Measurements from ENCODE around the gene RRP7A.
"Not testable (repeated sequence)": the region's sequence is repeated elsewhere in the genome, so short reads cannot be mapped to it uniquely, and the experiment has no call there.

The RRP7A gene

DNA sequence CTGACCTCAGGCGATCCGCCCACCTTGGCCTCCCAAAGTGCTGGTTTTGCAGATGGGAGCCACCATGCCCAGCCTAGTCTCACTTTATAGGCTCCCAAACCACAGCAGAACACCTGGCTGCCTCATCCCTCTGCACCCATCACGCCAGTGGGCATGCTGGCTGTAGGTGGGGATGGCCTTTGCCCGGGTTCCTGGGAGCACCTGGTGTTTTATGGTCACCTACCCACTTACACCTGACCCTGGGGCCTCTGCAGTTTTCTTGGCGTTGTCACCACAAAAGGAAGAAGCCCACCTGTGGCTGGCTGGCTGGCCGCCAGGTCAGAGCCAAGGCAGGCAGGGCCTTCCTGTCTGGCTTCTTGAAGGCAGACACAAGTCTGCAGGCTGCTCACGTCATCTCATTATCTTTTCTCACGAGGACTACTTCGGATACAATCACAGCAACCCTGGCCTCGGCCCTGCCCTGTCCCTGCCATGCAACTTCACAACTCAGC, 8.2 kb downstream of the RRP7A start:
- no peaks in the 10 kb centered on the region for H3K27me3 ChIP-seq (ENCODE audit: control insufficient read depth, insufficient read depth, low read length)
- H3K4me3 ChIP-seq (ENCODE audit: low read depth, low read length) = no peak overlapping the region
- H3K9me3 ChIP-seq (ENCODE audit: control insufficient read depth, insufficient read depth, low read length) = no peaks in the 10 kb centered on the region
- H3K9ac ChIP-seq (ENCODE audit: low read depth, low read length) = no peak overlapping the region
- peaks cover 35% of the 10 kb centered on the region for H3K36me3 ChIP-seq (ENCODE audit: control insufficient read depth, insufficient read depth, low read length)
- peaks cover 3% of the 10 kb centered on the region for H3K4me1 ChIP-seq (ENCODE audit: control insufficient read depth, insufficient read depth, low read length)

GRCh38 chr22:42509548-42509947, 10.0 kb downstream of the RRP7A start:
- Histone ChIP-seq H3K4me3 (ENCODE audit: low read depth, low read length) (no peak overlapping the region), H3K27me3 (ENCODE audit: control insufficient read depth, insufficient read depth, low read length) (no peaks in the 10 kb centered on the region), H3K9me3 (ENCODE audit: control insufficient read depth, insufficient read depth, low read length) (no peaks in the 10 kb centered on the region), H3K36me3 (ENCODE audit: control insufficient read depth, insufficient read depth, low read length) (peaks cover 21% of the 10 kb centered on the region), H3K9ac (ENCODE audit: low read depth, low read length) (no peak overlapping the region), H3K4me1 (ENCODE audit: control insufficient read depth, insufficient read depth, low read length) (peaks cover 3% of the 10 kb centered on the region)

GRCh38 chr22:42508975-42509364, 10.6 kb downstream of the RRP7A start:
- not testable (repeated sequence) for H3K9me3 ChIP-seq (ENCODE audit: control insufficient read depth, insufficient read depth, low read length); H3K4me1 ChIP-seq (ENCODE audit: control insufficient read depth, insufficient read depth, low read length); H3K9ac ChIP-seq (ENCODE audit: low read depth, low read length); H3K4me3 ChIP-seq (ENCODE audit: low read depth, low read length); H3K27me3 ChIP-seq (ENCODE audit: control insufficient read depth, insufficient read depth, low read length)
- peaks cover 17% of the 10 kb centered on the region for H3K36me3 ChIP-seq (ENCODE audit: control insufficient read depth, insufficient read depth, low read length)

DNA sequence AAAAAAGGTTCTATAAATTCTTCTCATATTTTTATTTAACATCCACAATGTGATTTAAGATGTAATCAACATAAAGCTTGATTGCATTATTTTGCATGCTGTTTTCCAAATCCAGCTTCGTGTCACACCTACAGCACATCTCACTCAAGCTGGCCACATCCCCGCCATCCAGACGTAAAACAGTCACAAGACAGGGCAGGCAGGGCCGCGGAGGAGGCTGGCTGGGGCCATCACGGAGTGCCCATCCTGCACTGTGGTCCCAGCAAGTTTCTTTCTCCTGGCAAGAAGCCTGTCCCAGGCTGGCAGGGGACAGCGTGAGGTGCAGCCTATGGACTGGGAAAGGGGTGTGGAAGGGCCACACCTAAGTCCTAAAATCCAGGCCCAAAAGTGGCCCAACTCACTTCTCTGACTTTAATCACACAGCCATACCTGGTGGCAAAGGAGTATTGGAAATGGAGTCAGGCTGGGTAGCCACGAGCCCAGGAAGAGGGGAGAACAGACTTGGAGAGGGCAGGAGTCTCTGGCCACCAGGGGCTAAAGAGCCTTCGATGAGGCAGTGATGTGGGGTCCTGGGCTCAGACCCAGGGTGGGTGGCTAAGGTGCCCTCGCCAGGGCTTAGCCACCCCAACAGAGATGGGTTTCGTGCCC, 11.1 kb downstream of the RRP7A start:
- not testable (repeated sequence) for H3K9me3 ChIP-seq (ENCODE audit: control insufficient read depth, insufficient read depth, low read length); H3K9ac ChIP-seq (ENCODE audit: low read depth, low read length); H3K4me3 ChIP-seq (ENCODE audit: low read depth, low read length); H3K27me3 ChIP-seq (ENCODE audit: control insufficient read depth, insufficient read depth, low read length); H3K4me1 ChIP-seq (ENCODE audit: control insufficient read depth, insufficient read depth, low read length)
- H3K36me3 ChIP-seq (ENCODE audit: control insufficient read depth, insufficient read depth, low read length) = peaks cover 12% of the 10 kb centered on the region

DNA sequence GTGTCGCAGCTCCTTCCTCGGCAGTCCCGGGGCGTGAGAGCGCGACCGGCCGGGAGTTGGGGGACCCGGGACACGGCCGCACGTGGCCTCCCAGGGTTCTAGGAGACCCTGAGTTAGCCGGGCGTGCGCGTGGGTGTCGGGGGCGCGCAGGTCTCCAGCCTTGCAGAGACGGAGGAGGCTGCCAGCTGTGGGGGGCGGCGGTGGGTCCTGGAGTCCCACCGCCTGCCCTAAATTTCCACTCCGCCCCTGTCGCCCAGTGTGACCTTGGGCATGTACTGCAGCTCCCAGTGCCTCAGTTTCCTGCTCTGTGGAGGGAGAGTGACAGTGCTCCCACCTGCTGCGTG, 18.8 kb downstream of the RRP7A start:
- H3K4me3 ChIP-seq (ENCODE audit: low read depth, low read length) = peak overlapping the region; percentile 58
- H3K27me3 ChIP-seq (ENCODE audit: control insufficient read depth, insufficient read depth, low read length) = no peaks in the 10 kb centered on the region

DNA sequence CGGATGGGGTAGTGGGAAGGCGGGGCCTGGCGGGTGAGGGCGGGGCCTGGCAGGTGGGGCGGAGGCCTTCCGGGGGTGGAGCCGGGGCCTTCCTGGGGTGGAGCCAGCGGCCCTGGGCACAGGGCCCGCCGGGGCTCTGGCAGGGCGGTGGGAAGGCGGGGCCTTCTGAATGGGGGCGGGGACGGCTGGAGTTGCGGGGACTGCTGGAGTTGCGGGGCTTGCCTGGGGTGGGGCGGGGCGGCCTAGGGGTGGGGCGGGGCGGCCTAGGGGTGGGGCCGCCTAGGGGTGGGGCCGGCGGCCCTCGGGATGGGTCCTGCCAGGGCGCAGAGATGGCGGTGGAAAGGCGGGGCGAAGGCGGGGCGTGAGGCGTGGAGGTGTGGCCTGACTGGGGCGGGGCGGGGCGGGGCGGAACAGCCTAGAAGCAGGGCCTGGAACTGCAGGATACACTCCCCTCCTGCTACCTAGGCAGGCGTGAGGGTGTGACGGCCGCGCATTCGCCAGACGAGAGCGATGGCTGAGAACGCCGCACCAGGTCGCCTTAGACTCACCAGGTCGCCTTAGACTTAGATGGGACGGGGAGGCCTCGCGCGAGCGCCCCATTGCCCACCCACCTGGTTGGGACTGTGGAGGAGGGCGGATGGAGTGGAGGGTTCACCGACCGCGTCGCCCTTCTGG, 19.3 kb downstream of the RRP7A start:
- H3K27me3 ChIP-seq (ENCODE audit: control insufficient read depth, insufficient read depth, low read length) = no peaks in the 10 kb centered on the region
- H3K36me3 ChIP-seq (ENCODE audit: control insufficient read depth, insufficient read depth, low read length) = no peaks in the 10 kb centered on the region

More for the DNA sequence above, 18.8 kb downstream of the RRP7A start:
- no peaks in the 10 kb centered on the region for H3K4me1 ChIP-seq (ENCODE audit: control insufficient read depth, insufficient read depth, low read length)
- no peaks in the 10 kb centered on the region for H3K36me3 ChIP-seq (ENCODE audit: control insufficient read depth, insufficient read depth, low read length)
- no peaks in the 10 kb centered on the region for H3K9me3 ChIP-seq (ENCODE audit: control insufficient read depth, insufficient read depth, low read length)
- no peak overlapping the region for H3K9ac ChIP-seq (ENCODE audit: low read depth, low read length)

DNA sequence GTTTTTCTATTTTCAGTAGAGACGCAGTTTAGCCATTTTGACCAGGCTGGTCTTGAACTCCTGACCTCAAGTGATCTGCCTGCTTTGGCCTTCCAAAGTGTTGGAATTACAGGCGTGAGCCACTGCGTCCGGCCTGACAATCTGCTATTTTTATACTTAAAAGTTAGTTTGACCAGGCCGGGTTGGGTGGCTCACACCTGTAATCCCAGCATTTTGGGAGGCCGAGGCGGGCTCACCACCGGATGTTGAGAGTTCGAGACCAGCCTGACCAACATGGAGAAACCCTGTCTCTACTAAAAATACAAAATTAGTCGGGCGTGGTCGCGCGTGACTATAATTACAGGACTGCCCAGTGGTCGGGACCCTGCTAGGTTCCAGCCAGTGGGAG, 19.8 kb downstream of the RRP7A start:
- not testable (repeated sequence) for H3K36me3 ChIP-seq (ENCODE audit: control insufficient read depth, insufficient read depth, low read length); H3K9me3 ChIP-seq (ENCODE audit: control insufficient read depth, insufficient read depth, low read length); H3K27me3 ChIP-seq (ENCODE audit: control insufficient read depth, insufficient read depth, low read length); H3K9ac ChIP-seq (ENCODE audit: low read depth, low read length); H3K4me1 ChIP-seq (ENCODE audit: control insufficient read depth, insufficient read depth, low read length); H3K4me3 ChIP-seq (ENCODE audit: low read depth, low read length)

More for the DNA sequence above, 19.3 kb downstream of the RRP7A start:
- Histone ChIP-seq H3K4me3 (ENCODE audit: low read depth, low read length) (peak overlapping the region; percentile 58), H3K4me1 (ENCODE audit: control insufficient read depth, insufficient read depth, low read length) (no peaks in the 10 kb centered on the region), H3K9ac (ENCODE audit: low read depth, low read length) (no peak overlapping the region), H3K9me3 (ENCODE audit: control insufficient read depth, insufficient read depth, low read length) (no peaks in the 10 kb centered on the region)

DNA sequence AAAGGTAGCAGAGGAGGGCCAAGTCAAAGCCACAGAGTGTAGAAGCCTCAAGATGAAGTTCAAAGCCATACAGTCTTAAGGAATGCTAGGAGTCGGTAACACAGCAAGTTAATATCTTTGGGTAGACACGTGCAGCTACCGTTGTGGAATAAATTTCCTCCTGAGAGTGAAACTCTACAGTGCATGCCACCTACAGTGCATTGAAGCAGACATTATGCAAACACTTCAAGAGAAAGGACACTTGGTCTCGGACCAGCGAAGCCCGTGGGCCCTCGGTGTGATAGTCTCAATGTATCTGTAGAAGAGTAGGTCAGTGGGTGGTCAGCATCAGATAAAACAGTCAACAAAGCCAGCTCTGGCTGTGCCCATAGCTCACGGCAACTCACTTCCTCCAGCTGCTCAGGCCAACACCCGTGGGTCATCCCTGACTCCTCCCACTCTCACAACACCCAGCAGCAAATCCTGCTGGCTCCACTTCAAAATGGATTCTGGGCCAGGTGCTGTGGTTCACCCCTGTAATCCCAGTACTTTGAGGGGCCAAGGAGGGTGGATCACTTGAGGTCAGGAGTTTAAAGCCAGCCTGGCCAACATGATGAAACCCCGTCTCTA, 24.0 kb downstream of the RRP7A start:
- H3K4me3 ChIP-seq (ENCODE audit: low read depth, low read length); H3K36me3 ChIP-seq (ENCODE audit: control insufficient read depth, insufficient read depth, low read length); H3K4me1 ChIP-seq (ENCODE audit: control insufficient read depth, insufficient read depth, low read length); H3K9ac ChIP-seq (ENCODE audit: low read depth, low read length); H3K27me3 ChIP-seq (ENCODE audit: control insufficient read depth, insufficient read depth, low read length); H3K9me3 ChIP-seq (ENCODE audit: control insufficient read depth, insufficient read depth, low read length): not testable (repeated sequence)

DNA sequence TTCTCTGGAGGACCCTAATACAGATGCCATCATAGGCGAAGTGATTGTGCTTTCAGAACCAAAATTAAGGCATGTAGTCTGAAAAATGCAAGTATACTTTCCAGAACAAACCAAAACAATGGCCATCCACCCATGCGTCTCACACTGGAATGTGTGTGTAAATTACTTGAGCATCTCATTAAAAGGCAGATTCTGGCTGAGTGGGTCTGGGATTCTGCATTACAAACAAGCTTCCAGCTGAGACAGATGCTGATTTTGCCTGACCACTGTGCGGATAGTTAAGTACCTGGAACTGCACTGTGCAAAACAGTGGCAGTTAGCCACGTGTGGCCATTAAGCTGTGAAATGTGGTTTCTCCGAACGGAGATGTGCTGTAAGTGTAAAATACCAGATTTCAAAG, 26.2 kb downstream of the RRP7A start:
- Histone ChIP-seq H3K9ac (ENCODE audit: low read depth, low read length) (no peak overlapping the region), H3K4me1 (ENCODE audit: control insufficient read depth, insufficient read depth, low read length) (no peaks in the 10 kb centered on the region)

GRCh38 chr22:42492323-42492690, 27.3 kb downstream of the RRP7A start:
- no peaks in the 10 kb centered on the region for H3K4me1 ChIP-seq (ENCODE audit: control insufficient read depth, insufficient read depth, low read length)
- no peaks in the 10 kb centered on the region for H3K27me3 ChIP-seq (ENCODE audit: control insufficient read depth, insufficient read depth, low read length)
- H3K9ac ChIP-seq (ENCODE audit: low read depth, low read length) = no peak overlapping the region
- no peaks in the 10 kb centered on the region for H3K9me3 ChIP-seq (ENCODE audit: control insufficient read depth, insufficient read depth, low read length)
- no peak overlapping the region for H3K4me3 ChIP-seq (ENCODE audit: low read depth, low read length)
- H3K36me3 ChIP-seq (ENCODE audit: control insufficient read depth, insufficient read depth, low read length) = no peaks in the 10 kb centered on the region

More for the DNA sequence above, 26.2 kb downstream of the RRP7A start:
- no peak overlapping the region for H3K4me3 ChIP-seq (ENCODE audit: low read depth, low read length)
- no peaks in the 10 kb centered on the region for H3K9me3 ChIP-seq (ENCODE audit: control insufficient read depth, insufficient read depth, low read length)
- no peaks in the 10 kb centered on the region for H3K27me3 ChIP-seq (ENCODE audit: control insufficient read depth, insufficient read depth, low read length)
- no peaks in the 10 kb centered on the region for H3K36me3 ChIP-seq (ENCODE audit: control insufficient read depth, insufficient read depth, low read length)

- no peaks in the 10 kb centered on the region for H3K4me1 ChIP-seq (ENCODE audit: control insufficient read depth, insufficient read depth, low read length)
- no peaks in the 10 kb centered on the region for H3K36me3 ChIP-seq (ENCODE audit: control insufficient read depth, insufficient read depth, low read length)
- H3K27me3 ChIP-seq (ENCODE audit: control insufficient read depth, insufficient read depth, low read length) = no peaks in the 10 kb centered on the region
- H3K9me3 ChIP-seq (ENCODE audit: control insufficient read depth, insufficient read depth, low read length) = no peaks in the 10 kb centered on the region
- H3K4me3 ChIP-seq (ENCODE audit: low read depth, low read length) = no peak overlapping the region
- H3K9ac ChIP-seq (ENCODE audit: low read depth, low read length) = no peak overlapping the region
Observed at GRCh38 chr22:42490243-42490832, 29.3 kb downstream of the RRP7A start.

DNA sequence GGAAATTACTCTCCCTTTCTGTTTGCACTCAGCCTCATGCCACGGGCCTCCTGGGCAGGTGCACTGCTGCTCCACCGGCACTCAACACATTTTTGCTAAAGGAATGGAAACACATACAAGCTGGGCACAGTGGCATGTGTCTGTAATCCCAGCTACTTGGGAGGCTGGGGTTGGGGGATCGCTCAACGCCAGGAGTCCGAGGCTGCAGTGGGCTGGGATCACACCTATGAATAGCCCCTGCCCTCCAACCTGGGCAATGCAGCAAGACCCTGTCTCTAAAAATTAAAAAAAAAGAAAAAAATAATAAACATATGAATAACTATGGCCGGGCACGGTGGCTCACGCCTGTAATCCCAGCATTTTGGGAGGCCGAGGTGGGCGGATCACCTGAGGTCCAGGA, 30.6 kb downstream of the RRP7A start:
- Histone ChIP-seq H3K4me3 (ENCODE audit: low read depth, low read length) (no peak overlapping the region), H3K9ac (ENCODE audit: low read depth, low read length) (no peak overlapping the region), H3K4me1 (ENCODE audit: control insufficient read depth, insufficient read depth, low read length) (no peaks in the 10 kb centered on the region), H3K27me3 (ENCODE audit: control insufficient read depth, insufficient read depth, low read length) (no peaks in the 10 kb centered on the region), H3K9me3 (ENCODE audit: control insufficient read depth, insufficient read depth, low read length) (no peaks in the 10 kb centered on the region), H3K36me3 (ENCODE audit: control insufficient read depth, insufficient read depth, low read length) (no peaks in the 10 kb centered on the region)
